HepG2 (cell line): ENCODE measurements around the gene JPT1. TPM values are rescaled to one million over a fixed set of nuclear protein-coding genes. Genes with fewer than 3 reads are reported as not detected.
A peak's percentile ranks its signal among the peaks of the same experiment; 100 is the strongest.

Source experiments
- BCL6 ChIP-seq: IDR thresholded peaks from 2 replicates; pipeline ENCODE4 v1.6.1; 2016; ENCODE audit warnings: missing genetic modification reagents, missing compliant biosample characterization
- FOXA3 ChIP-seq: IDR thresholded peaks from 2 replicates; pipeline ENCODE4 v1.6.1; 2016; ENCODE audit warnings: missing genetic modification reagents, missing compliant biosample characterization
- FOXO1 ChIP-seq: sonication (generic); formaldehyde crosslinking; IDR thresholded peaks from 2 replicates; pipeline ENCODE4 v1.4.0; 2020; ENCODE audit warnings: missing genetic modification reagents
- GTF3A ChIP-seq: sonication (generic); formaldehyde crosslinking; conservative IDR thresholded peaks from 2 replicates; pipeline ENCODE4 v1.4.0; 2020; ENCODE audit warnings: mild to moderate bottlenecking, missing genetic modification reagents
- KAT8 ChIP-seq: IDR thresholded peaks from 2 replicates; pipeline ENCODE4 v1.6.1; 2016; ENCODE audit warnings: missing genetic modification reagents, missing compliant biosample characterization
- KLF13 ChIP-seq: sonication (generic); formaldehyde crosslinking; IDR thresholded peaks from 2 replicates; pipeline ENCODE4 v1.4.0; 2020; ENCODE audit warnings: mild to moderate bottlenecking, missing genetic modification reagents
- MAF1 ChIP-seq: sonication (generic); formaldehyde crosslinking; IDR thresholded peaks from 2 replicates; pipeline ENCODE4 v1.5.0; 2020; ENCODE audit warnings: missing genetic modification reagents, borderline replicate concordance
- NRL ChIP-seq: sonication (generic); formaldehyde crosslinking; IDR thresholded peaks from 2 replicates; pipeline ENCODE4 v1.5.0; 2020; ENCODE audit warnings: missing genetic modification reagents, mild to moderate bottlenecking, moderate library complexity, borderline replicate concordance
- SRY ChIP-seq: sonication (generic); formaldehyde crosslinking; IDR thresholded peaks from 2 replicates; pipeline ENCODE4 v1.8.0; 2022; ENCODE audit warnings: mild to moderate bottlenecking, missing genetic modification reagents
- TARDBP ChIP-seq: sonication (generic); formaldehyde crosslinking; IDR thresholded peaks from 2 replicates; pipeline ENCODE4 v1.8.0; 2022; ENCODE audit warnings: mild to moderate bottlenecking, missing genetic modification reagents
- ZBTB38 ChIP-seq: sonication (generic); formaldehyde crosslinking; IDR thresholded peaks from 2 replicates; pipeline ENCODE4 v1.5.1; 2020; ENCODE audit warnings: mild to moderate bottlenecking, missing genetic modification reagents
- ZBTB8A ChIP-seq: sonication (generic); formaldehyde crosslinking; IDR thresholded peaks from 2 replicates; pipeline ENCODE4 v1.4.0; 2020; ENCODE audit warnings: mild to moderate bottlenecking, low read depth, missing genetic modification reagents, borderline replicate concordance
- ZHX1 ChIP-seq: sonication (generic); formaldehyde crosslinking; IDR thresholded peaks from 2 replicates; pipeline ENCODE4 v1.8.1; 2022; ENCODE audit warnings: low read depth, mild to moderate bottlenecking, missing genetic modification reagents
- ZIK1 ChIP-seq: sonication (generic); formaldehyde crosslinking; IDR thresholded peaks from 2 replicates; pipeline ENCODE4 v1.5.0; 2020; ENCODE audit warnings: mild to moderate bottlenecking, low read depth, missing genetic modification reagents, borderline replicate concordance
- ZNF234 ChIP-seq: sonication (generic); formaldehyde crosslinking; conservative IDR thresholded peaks from 2 replicates; pipeline ENCODE4 v1.5.1; 2020; ENCODE audit warnings: mild to moderate bottlenecking, missing genetic modification reagents
- ZNF773 ChIP-seq: sonication (generic); formaldehyde crosslinking; IDR thresholded peaks from 2 replicates; pipeline ENCODE4 v1.4.0; 2020; ENCODE audit warnings: missing genetic modification reagents, borderline replicate concordance
- ZNF790 ChIP-seq: sonication (generic); formaldehyde crosslinking; IDR thresholded peaks from 2 replicates; pipeline ENCODE4 v1.8.0; 2022; ENCODE audit warnings: missing genetic modification reagents, mild to moderate bottlenecking, borderline replicate concordance
- polyA plus RNA-seq, 8 experiments: library from polyadenylated mRNA; depleted of rRNA in 3 of 8; stranded (reverse) in 7 of 8; unstranded in 1 of 8; fragments of >200 nt; fragmentation: Illumina TruSeq in 4 of 8; extraction: Trizol in 4 of 8; gene quantifications; 2 replicates each; pipeline versions ENCODE4 v1.2.1 to v1.2.3, GENCODE V29; 2011 to 2016; ENCODE audit warnings: low read depth in 4 of 8, missing spikeins in 1 of 8, mixed read lengths in 1 of 8; ENCODE audit not compliant: insufficient read depth in 1 of 8
- total RNA-seq, 5 experiments: library from RNA; depleted of rRNA; stranded (reverse); fragments of >200 nt; fragmentation: Illumina TruSeq; extraction: Trizol; gene quantifications; 2 replicates each; pipeline ENCODE4 v1.2.3, GENCODE V29; 2016; ENCODE audit warnings: low read depth in 1 of 5
- TF ChIP-seq, protein P1 (sequence below): sonication (generic); formaldehyde crosslinking; IDR thresholded peaks from 2 replicates; pipeline ENCODE4 v1.5.0; 2020; ENCODE audit warnings: mild to moderate bottlenecking, missing genetic modification reagents
- TF ChIP-seq, protein P2 (sequence below): sonication (generic); formaldehyde crosslinking; IDR thresholded peaks from 2 replicates; pipeline ENCODE4 v1.5.1; 2020; ENCODE audit warnings: mild to moderate bottlenecking, missing genetic modification reagents, borderline replicate concordance

JPT1 gene
- total and polyA plus RNA-seq, 2 of the 13 experiments (the other 11 are each of a cell fraction or from before 2014, with no cell fraction given): 43.3 to 256 TPM

GRCh38 chr17:75113798-75114551 is 40.3 kb downstream of the JPT1 start (continued):
- TF ChIP-seq ZBTB38: peak; percentile 96
- TF ChIP-seq SRY: peak; percentile 76; the same call in 1 of the 2 replicates
- no peak for TF ChIP-seq ZNF790 (CRISPR knock-in tag)
- TF ChIP-seq NRL: no peak; the same call in 1 of the 2 replicates
- no peak for TF ChIP-seq MAF1 (CRISPR knock-in tag)
- no peak for TF ChIP-seq BCL6 (CRISPR knock-in tag)
- TF ChIP-seq TARDBP (CRISPR knock-in tag): 0 out of 2 replicates have a peak, but pooled peaks have one; percentile 30
- 0 out of 2 replicates have a peak, but pooled peaks have one; percentile 33 for TF ChIP-seq ZIK1 (CRISPR knock-in tag)
- TF ChIP-seq ZHX1: no peak
- peak; percentile 76; the same call in 1 of the 2 replicates for TF ChIP-seq GTF3A
- no peak for TF ChIP-seq ZNF773 (CRISPR knock-in tag)
- TF ChIP-seq, protein P1, sequence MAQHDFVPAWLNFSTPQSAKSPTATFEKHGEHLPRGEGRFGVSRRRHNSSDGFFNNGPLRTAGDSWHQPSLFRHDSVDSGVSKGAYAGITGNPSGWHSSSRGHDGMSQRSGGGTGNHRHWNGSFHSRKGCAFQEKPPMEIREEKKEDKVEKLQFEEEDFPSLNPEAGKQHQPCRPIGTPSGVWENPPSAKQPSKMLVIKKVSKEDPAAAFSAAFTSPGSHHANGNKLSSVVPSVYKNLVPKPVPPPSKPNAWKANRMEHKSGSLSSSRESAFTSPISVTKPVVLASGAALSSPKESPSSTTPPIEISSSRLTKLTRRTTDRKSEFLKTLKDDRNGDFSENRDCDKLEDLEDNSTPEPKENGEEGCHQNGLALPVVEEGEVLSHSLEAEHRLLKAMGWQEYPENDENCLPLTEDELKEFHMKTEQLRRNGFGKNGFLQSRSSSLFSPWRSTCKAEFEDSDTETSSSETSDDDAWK (CRISPR knock-in tag): no peak
- peak; percentile 34 for TF ChIP-seq FOXA3 (CRISPR knock-in tag)
- peak; percentile 63 for TF ChIP-seq FOXO1 (CRISPR knock-in tag)
- TF ChIP-seq, protein P2, sequence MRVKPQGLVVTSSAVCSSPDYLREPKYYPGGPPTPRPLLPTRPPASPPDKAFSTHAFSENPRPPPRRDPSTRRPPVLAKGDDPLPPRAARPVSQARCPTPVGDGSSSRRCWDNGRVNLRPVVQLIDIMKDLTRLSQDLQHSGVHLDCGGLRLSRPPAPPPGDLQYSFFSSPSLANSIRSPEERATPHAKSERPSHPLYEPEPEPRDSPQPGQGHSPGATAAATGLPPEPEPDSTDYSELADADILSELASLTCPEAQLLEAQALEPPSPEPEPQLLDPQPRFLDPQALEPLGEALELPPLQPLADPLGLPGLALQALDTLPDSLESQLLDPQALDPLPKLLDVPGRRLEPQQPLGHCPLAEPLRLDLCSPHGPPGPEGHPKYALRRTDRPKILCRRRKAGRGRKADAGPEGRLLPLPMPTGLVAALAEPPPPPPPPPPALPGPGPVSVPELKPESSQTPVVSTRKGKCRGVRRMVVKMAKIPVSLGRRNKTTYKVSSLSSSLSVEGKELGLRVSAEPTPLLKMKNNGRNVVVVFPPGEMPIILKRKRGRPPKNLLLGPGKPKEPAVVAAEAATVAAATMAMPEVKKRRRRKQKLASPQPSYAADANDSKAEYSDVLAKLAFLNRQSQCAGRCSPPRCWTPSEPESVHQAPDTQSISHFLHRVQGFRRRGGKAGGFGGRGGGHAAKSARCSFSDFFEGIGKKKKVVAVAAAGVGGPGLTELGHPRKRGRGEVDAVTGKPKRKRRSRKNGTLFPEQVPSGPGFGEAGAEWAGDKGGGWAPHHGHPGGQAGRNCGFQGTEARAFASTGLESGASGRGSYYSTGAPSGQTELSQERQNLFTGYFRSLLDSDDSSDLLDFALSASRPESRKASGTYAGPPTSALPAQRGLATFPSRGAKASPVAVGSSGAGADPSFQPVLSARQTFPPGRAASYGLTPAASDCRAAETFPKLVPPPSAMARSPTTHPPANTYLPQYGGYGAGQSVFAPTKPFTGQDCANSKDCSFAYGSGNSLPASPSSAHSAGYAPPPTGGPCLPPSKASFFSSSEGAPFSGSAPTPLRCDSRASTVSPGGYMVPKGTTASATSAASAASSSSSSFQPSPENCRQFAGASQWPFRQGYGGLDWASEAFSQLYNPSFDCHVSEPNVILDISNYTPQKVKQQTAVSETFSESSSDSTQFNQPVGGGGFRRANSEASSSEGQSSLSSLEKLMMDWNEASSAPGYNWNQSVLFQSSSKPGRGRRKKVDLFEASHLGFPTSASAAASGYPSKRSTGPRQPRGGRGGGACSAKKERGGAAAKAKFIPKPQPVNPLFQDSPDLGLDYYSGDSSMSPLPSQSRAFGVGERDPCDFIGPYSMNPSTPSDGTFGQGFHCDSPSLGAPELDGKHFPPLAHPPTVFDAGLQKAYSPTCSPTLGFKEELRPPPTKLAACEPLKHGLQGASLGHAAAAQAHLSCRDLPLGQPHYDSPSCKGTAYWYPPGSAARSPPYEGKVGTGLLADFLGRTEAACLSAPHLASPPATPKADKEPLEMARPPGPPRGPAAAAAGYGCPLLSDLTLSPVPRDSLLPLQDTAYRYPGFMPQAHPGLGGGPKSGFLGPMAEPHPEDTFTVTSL (CRISPR knock-in tag): 0 out of 2 replicates have a peak, but pooled peaks have one; percentile 3
- no peak for TF ChIP-seq KLF13
- no peak for TF ChIP-seq ZBTB8A (CRISPR knock-in tag)
- TF ChIP-seq ZNF234: no peak
- peak; percentile 78 for TF ChIP-seq KAT8 (CRISPR knock-in tag)
